OCI-LY3 (cell line): ENCODE results near the gene RMND5B.

Experiments used
- EZH2phosphoT487 ChIP-seq: fragments of 200-600 bp; shearing (Covaris generic); IDR thresholded peaks from 2 replicates; pipeline ENCODE4 v1.6.1; 2018; ENCODE audit warnings: antibody characterized with exemption, mixed run types, low read depth
- TF ChIP-seq, protein P1 (sequence below): fragments of 200-600, 300-600 bp; sonication (generic); IDR thresholded peaks from 2 replicates; pipeline ENCODE4 v1.5.1; 2014; ENCODE audit warnings: antibody characterized with exemption, low read length, low read depth

DNA sequence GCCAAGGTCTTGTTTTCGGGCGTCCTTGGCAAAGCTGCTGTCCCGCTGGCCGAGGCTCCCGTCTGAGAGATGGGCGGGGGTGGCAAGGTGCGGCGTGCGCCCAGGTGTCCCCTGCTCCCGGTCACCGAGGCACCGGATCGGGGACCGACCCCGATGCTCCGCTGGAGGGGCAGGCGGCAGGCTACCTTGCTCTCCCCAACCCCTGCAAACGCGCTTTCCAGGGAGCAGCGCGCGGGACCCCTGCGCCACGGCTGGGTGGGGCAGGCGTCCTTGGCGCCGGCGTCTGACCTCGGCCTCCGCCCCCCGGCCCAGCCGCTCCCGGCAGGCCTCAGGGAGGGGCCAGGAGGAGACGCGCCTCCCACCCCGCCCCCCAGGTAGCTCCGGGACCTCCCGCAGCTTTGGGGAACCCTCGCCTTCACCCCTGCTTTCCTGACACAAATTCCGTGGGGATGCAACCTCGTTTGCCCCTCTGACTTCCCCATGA lies 16.9 kb upstream of the RMND5B start:
- TF ChIP-seq, protein P1, sequence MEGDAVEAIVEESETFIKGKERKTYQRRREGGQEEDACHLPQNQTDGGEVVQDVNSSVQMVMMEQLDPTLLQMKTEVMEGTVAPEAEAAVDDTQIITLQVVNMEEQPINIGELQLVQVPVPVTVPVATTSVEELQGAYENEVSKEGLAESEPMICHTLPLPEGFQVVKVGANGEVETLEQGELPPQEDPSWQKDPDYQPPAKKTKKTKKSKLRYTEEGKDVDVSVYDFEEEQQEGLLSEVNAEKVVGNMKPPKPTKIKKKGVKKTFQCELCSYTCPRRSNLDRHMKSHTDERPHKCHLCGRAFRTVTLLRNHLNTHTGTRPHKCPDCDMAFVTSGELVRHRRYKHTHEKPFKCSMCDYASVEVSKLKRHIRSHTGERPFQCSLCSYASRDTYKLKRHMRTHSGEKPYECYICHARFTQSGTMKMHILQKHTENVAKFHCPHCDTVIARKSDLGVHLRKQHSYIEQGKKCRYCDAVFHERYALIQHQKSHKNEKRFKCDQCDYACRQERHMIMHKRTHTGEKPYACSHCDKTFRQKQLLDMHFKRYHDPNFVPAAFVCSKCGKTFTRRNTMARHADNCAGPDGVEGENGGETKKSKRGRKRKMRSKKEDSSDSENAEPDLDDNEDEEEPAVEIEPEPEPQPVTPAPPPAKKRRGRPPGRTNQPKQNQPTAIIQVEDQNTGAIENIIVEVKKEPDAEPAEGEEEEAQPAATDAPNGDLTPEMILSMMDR: no peak
- no peak for TF ChIP-seq EZH2phosphoT487
